Measurements from ENCODE around the gene CLCF1.

Gene CLCF1

GRCh38 chr11:67393437-67393836, 20.0 kb upstream of the CLCF1 start:
- H3K36me3 Mint-ChIP-seq (ENCODE audit: low read depth), result peaks cover 64% of the 10 kb centered on the region
- H3K9me3 Mint-ChIP-seq, result no peaks in the 10 kb centered on the region
- H3K4me3 Mint-ChIP-seq, result peak overlapping the region; percentile 95
- DNase-seq, result no peak
- peaks cover 56% of the 10 kb centered on the region for H3K4me1 Mint-ChIP-seq (ENCODE audit: low read depth)
- H3K27me3 Mint-ChIP-seq, result no peaks in the 10 kb centered on the region
- peak overlapping the region; percentile 49 for H3K27ac Mint-ChIP-seq

DNA sequence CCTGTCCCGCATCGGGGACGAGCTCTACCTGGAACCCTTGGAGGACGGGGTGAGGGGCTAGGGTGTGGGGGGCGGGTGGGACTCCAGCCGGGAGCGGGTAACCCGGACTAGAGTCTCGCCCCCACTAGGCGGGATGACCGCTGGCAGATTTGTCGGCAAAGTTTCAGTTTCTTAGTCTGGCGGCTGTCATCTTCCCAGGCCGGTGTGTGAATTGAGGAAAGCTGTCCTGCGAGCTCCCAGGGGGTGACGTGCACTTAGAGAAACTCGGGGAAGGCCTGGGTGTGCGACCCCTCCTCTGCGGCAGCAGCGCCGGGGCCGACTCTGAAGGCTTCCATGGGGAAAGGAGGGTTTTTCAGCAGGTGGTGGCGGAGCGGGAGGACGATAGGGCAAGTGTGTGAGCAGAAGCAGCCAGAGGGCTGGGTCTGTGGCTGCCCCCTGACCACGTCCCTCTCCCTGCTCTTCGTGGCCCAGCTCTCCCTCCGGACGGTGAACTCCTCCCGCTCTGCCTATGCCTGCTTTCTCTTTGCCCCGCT, 18.9 kb upstream of the CLCF1 start:
- H3K27me3 Mint-ChIP-seq, result no peaks in the 10 kb centered on the region
- H3K4me1 Mint-ChIP-seq (ENCODE audit: low read depth), result peaks cover 44% of the 10 kb centered on the region
- peaks cover 52% of the 10 kb centered on the region for H3K36me3 Mint-ChIP-seq (ENCODE audit: low read depth)
- H3K27ac Mint-ChIP-seq, result peak overlapping the region; percentile 90
- H3K9me3 Mint-ChIP-seq, result no peaks in the 10 kb centered on the region
- peak overlapping the region; percentile 95 for H3K4me3 Mint-ChIP-seq
- no peak for DNase-seq

DNA sequence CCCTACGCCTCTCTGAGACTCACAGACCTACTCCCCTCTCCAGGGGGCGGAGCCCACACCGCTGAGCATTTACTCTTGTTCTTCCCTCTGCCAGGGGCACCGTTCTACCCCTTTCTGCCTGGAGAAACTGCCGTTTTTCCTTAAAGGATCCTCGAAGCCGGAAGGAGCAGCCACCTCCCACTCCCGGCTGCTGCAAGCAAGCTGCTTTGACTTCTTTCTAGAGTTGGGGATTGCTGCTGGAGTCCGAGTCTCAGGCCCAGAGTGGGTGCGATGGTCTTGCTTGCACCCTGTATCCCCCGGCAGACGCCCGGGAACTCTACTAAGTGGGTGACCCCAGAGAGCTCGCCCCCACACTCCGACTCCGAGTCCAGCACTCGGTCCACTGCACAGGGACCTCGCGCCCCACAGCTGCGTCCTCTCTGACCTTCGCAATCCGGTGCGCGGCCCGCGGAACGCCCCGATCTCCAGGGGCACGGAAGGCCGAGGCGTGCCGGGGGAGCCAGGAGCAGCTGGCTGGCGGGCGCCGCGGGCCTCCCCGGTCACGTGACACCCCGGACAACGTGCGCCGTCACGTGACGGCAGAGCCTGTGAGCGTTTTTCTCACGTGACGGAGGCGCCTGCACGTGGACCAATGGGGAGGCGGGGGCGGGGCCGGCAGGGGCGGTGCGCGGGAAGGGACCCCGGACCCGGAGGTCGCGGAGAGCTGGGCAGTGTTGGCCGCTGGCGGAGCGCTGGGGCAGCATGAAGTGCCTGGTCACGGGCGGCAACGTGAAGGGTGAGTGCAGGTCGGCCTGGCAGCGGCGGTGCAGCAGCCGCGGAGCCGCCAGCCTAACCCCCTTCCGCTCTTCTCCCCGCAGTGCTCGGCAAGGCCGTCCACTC, 18.1 kb upstream of the CLCF1 start, which contains the start of gene RAD9A:
TSS of gene RAD9A (plus strand) at position 683 of the 879 bp plus-strand sequence. CDS start at position 742, 59 bp downstream.
- Mint-ChIP-seq H3K27me3 (no peaks in the 10 kb centered on the region), H3K36me3 (ENCODE audit: low read depth) (peaks cover 46% of the 10 kb centered on the region), H3K9me3 (no peaks in the 10 kb centered on the region), H3K4me1 (ENCODE audit: low read depth) (peaks cover 39% of the 10 kb centered on the region), H3K27ac (peak within 1 kb of the TSS; percentile 90), H3K4me3 (peak within 1 kb of the TSS; percentile 95)
- peak; percentile 92 for DNase-seq

GRCh38 chr11:67390947-67391303, 17.5 kb upstream of the CLCF1 start:
- peak overlapping the region; percentile 95 for H3K4me3 Mint-ChIP-seq
- H3K9me3 Mint-ChIP-seq, result no peaks in the 10 kb centered on the region
- no peak for DNase-seq
- no peaks in the 10 kb centered on the region for H3K27me3 Mint-ChIP-seq
- H3K4me1 Mint-ChIP-seq (ENCODE audit: low read depth), result peaks cover 36% of the 10 kb centered on the region
- H3K36me3 Mint-ChIP-seq (ENCODE audit: low read depth), result peaks cover 39% of the 10 kb centered on the region
- H3K27ac Mint-ChIP-seq, result peak overlapping the region; percentile 90

- DNase-seq, result peak; percentile 70
- H3K27me3 Mint-ChIP-seq, result no peaks in the 10 kb centered on the region
- H3K4me1 Mint-ChIP-seq (ENCODE audit: low read depth), result peaks cover 36% of the 10 kb centered on the region
- peaks cover 25% of the 10 kb centered on the region for H3K36me3 Mint-ChIP-seq (ENCODE audit: low read depth)
- peak overlapping the region; percentile 13 for H3K27ac Mint-ChIP-seq
- H3K9me3 Mint-ChIP-seq, result no peaks in the 10 kb centered on the region
- H3K4me3 Mint-ChIP-seq, result peak overlapping the region; percentile 53
Observed at GRCh38 chr11:67389477-67389876, 16.1 kb upstream of the CLCF1 start.

DNA sequence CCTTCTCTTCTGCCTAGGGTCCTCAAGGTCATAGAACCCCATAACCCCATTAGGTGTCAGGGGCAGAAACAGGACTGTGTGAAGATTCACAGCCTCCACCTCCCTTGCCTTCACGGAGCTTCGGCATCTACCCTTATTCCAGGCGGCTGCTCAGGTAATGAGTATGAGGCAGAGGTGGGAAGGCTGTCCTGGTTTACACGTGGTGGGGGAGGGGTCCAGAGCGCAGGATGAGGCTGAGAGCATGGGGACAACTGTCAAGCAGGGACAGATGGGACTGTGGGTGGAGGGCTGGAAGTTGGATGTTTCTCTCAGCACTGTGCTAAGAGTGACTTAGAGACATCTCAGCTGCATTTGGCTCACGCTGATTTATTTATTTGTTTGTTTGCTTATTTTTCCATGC, 14.1 kb upstream of the CLCF1 start:
- no peak overlapping the region for H3K4me3 Mint-ChIP-seq

DNA sequence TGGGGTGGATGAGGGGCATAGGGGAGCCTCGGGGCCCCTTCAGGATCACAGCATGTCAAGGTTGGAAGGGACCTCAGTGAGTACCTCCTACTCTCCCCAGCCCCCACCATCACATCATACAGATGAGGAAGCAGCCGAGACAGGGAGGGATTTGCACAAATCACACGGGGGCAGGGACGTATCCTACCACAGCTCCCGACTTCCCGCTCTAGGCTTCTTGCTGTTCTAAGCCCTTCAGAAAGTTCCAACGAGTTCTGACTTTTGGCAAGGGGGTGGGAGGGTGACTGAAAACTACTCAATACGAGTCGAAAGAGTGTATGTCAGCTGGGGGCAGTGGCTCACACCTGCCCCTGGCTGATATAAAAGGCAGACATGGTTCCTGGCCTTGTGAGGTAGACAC, 13.7 kb upstream of the CLCF1 start:
- Mint-ChIP-seq H3K27me3 (no peaks in the 10 kb centered on the region), H3K4me1 (ENCODE audit: low read depth) (peaks cover 21% of the 10 kb centered on the region), H3K4me3 (no peak overlapping the region), H3K9me3 (no peaks in the 10 kb centered on the region), H3K36me3 (ENCODE audit: low read depth) (peaks cover 5% of the 10 kb centered on the region), H3K27ac (no peak overlapping the region)
- no peak for DNase-seq

More for the DNA sequence above, 14.1 kb upstream of the CLCF1 start:
- DNase-seq, result no peak
- H3K27ac Mint-ChIP-seq, result peak overlapping the region; percentile 9
- no peaks in the 10 kb centered on the region for H3K9me3 Mint-ChIP-seq
- no peaks in the 10 kb centered on the region for H3K27me3 Mint-ChIP-seq
- H3K36me3 Mint-ChIP-seq (ENCODE audit: low read depth), result peaks cover 8% of the 10 kb centered on the region
- H3K4me1 Mint-ChIP-seq (ENCODE audit: low read depth), result peaks cover 21% of the 10 kb centered on the region

- Mint-ChIP-seq H3K9me3 (no peaks in the 10 kb centered on the region), H3K27me3 (no peaks in the 10 kb centered on the region), H3K27ac (no peak overlapping the region), H3K4me1 (ENCODE audit: low read depth) (peaks cover 12% of the 10 kb centered on the region), H3K4me3 (no peak overlapping the region), H3K36me3 (ENCODE audit: low read depth) (no peaks in the 10 kb centered on the region)
- no peak for DNase-seq
Observed at GRCh38 chr11:67384851-67385366, 11.5 kb upstream of the CLCF1 start.

DNA sequence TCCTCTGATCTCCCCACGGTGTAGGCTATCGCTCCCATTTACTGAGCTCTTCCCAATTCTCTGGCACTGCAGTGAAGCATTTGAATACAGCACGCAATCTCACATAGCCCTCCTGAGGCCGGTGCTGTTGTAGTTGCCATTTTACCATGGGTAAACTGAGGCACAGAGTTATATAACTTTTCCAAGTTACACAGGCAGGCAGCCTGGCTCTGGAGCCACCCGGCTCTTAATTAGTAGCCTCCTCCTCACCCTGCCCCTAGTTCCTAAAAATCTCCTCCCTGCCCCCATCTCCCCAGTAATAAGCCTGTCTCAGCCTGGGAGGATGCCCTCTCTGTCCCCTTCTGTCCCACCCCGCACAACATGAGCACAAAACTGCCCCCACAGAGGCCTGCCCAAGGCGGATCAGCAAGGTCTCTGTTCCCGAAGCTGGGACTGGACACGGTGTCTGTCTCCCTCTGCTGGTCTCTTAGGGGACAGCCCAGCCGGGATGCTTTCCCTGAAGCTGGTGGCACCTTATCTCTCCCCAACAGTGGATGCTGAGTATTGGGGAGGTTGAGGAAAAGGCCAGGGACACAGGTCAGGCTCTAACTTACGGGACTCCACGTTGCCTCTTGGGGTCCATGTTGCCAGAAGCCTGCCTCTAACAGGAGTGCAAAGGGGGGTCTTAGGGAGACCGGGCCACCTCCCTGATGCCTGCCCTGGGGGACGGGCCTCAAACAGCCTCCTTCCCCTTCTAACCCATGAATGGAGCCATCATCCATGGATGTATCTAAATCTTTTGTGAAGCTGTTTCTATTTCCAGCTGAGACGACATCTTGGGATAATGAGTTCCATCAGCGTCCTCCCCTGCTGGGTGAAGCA, 9.1 kb upstream of the CLCF1 start:
- no peaks in the 10 kb centered on the region for H3K27me3 Mint-ChIP-seq
- no peak overlapping the region for H3K27ac Mint-ChIP-seq
- no peaks in the 10 kb centered on the region for H3K9me3 Mint-ChIP-seq
- H3K36me3 Mint-ChIP-seq (ENCODE audit: low read depth), result no peaks in the 10 kb centered on the region
- H3K4me1 Mint-ChIP-seq (ENCODE audit: low read depth), result peaks cover 4% of the 10 kb centered on the region
- DNase-seq, result peak; percentile 90
- H3K4me3 Mint-ChIP-seq, result no peak overlapping the region

- Mint-ChIP-seq H3K4me1 (ENCODE audit: low read depth) (peaks cover 4% of the 10 kb centered on the region), H3K4me3 (no peak overlapping the region), H3K9me3 (no peaks in the 10 kb centered on the region), H3K27ac (no peak overlapping the region), H3K36me3 (ENCODE audit: low read depth) (no peaks in the 10 kb centered on the region), H3K27me3 (peaks cover 6% of the 10 kb centered on the region)
- DNase-seq, result no peak
Observed at GRCh38 chr11:67381244-67381972, 8.0 kb upstream of the CLCF1 start.

DNA sequence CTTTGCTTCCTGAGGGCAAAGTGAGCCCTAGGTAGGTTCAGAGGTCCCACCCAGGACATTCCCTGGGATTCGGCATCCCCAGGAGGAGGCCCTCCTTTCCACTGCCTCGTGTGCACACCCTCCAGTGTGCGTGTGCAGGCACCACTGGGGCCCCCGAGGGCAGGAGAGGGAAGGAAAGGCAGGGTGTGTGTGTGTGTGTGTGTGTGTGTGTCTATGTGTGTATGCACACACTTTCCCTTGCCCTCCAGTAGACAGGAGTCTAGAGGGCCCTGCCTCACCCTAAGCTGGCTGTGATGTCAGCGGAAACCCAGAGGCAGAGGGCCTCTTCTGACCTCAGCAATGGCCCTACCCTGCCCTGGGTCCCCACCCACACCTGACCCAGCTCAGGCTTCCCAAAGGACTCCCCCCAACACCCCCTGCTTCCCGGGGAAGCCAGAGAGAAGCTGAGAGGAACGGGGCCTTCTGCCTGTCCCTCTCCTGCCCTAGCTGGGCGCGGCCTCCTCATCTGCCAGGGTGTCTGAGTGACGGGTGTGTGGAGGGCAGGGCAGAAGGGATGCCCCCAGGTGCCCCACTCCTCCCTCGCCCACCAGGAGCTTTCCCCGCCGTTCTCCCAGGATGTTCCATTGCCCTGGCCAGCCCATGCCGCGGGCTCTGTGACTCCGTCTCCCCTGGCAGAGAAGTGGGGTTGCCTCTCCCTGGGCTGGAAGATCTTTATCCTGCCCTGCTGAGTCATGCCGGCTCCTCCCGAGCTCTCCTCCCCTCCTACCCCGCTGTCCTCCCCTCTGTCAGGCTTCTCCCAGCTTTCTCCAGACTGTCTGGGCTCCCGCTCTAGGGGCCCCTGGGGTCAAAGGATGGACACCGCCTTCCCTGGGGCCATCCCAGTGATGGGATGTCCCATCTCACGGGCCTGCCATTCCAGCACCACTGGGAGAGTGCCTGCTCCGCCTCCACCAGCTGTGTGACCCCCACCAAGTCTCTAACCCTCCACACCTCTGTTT, 6.0 kb upstream of the CLCF1 start:
- Mint-ChIP-seq H3K9me3 (no peaks in the 10 kb centered on the region), H3K4me1 (ENCODE audit: low read depth) (peaks cover 12% of the 10 kb centered on the region), H3K27ac (peak overlapping the region; percentile 26), H3K4me3 (no peak overlapping the region), H3K36me3 (ENCODE audit: low read depth) (no peaks in the 10 kb centered on the region), H3K27me3 (peaks cover 15% of the 10 kb centered on the region)
- DNase-seq, result no peak

DNA sequence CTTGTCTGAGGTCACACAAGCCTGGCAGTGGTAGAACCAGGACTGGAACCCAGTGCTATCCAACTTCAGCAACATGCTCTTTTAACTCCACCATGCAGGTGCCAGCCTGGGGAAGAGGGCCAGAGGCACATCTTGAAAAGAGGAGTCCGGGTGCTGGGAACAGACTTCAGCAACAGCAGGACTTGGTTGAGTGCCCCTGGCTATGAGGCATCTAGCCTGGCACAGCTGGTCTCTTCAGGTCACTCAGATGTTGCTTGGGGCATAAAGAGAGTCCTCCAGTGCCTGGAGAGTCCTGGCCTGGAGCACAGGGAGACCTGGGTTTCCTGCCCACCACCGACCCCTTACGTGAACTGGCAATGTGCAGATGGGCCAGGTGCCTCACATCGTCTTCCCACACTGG, 5.1 kb upstream of the CLCF1 start:
- no peak for DNase-seq
- H3K9me3 Mint-ChIP-seq, result no peaks in the 10 kb centered on the region
- no peaks in the 10 kb centered on the region for H3K36me3 Mint-ChIP-seq (ENCODE audit: low read depth)
- peaks cover 20% of the 10 kb centered on the region for H3K27me3 Mint-ChIP-seq
- H3K27ac Mint-ChIP-seq, result no peak overlapping the region
- no peak overlapping the region for H3K4me3 Mint-ChIP-seq
- peaks cover 17% of the 10 kb centered on the region for H3K4me1 Mint-ChIP-seq (ENCODE audit: low read depth)
